ENCODE data around the gene MRPL40.
A peak's percentile ranks its signal among the peaks of the same experiment; 100 is the strongest.

The MRPL40 gene

GRCh38 chr22:19446603-19447329 lies 14.4 kb downstream of the MRPL40 start:
- peaks cover 34% of the 10 kb centered on the region for H3K36me3 ChIP-seq (replicated peaks)
- H3K27ac ChIP-seq: peak overlapping the region; percentile 64
- H3K27me3 ChIP-seq (replicated peaks): no peaks in the 10 kb centered on the region
- in situ Hi-C loops (cut with HindIII; ENCODE audit: low pct_ligation_motif_present, low sequenced_read_pairs): no loop called here
- TF ChIP-seq CTCF (IDR thresholded peaks at IDR 0.05; ENCODE audit: low read depth, low read length, missing control alignments): no peak
- H3K4me3 ChIP-seq (ENCODE audit: low read depth, low read length): peak overlapping the region; percentile 74
- DNase-seq: no peak

- H3K36me3 ChIP-seq (replicated peaks): peaks cover 41% of the 10 kb centered on the region
- TF ChIP-seq CTCF (IDR thresholded peaks at IDR 0.05; ENCODE audit: low read depth, low read length, missing control alignments): no peak
- H3K4me3 ChIP-seq (ENCODE audit: low read depth, low read length): peak within 1 kb of the TSS; percentile 74
- H3K27me3 ChIP-seq (replicated peaks): no peaks in the 10 kb centered on the region
- peak within 1 kb of the TSS; percentile 64 for H3K27ac ChIP-seq
- peak; percentile 92 for DNase-seq
- in situ Hi-C loops (cut with HindIII; ENCODE audit: low pct_ligation_motif_present, low sequenced_read_pairs): no loop called here
These were observed 15.2 kb downstream of the MRPL40 start, which contains the start of gene C22orf39 for GRCh38 chr22:19447330-19448075. Gene C22orf39, minus strand, starts transcription at chr22:19447711. Its CDS starts 23 bp downstream, at chr22:19447688.

DNA sequence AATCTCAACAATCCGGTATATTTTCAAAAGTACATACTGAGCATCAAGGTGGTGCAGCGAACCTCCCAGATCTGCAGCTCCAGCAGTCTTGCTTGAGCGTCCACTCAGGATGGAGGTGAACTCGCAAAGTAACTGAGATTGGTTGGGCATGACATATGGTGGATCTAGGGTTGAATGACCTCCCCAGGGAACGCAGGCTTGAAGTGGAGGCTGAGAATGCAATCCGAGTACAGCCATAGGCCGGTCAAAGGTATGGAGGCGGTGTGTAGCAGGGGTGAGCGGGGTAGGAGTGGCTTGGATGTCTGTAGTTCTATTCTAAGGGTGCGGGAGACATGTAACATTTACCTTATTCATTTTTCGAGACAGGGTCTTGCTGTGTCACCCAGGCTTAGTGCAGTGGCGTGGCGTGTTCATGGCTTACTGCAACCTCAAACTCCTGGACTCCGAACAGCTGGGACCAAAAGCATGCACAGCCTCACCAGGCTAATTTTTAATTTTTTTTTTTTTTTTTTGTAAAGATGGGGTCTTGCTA lies 15.8 kb downstream of the MRPL40 start:
- in situ Hi-C loops (cut with HindIII; ENCODE audit: low pct_ligation_motif_present, low sequenced_read_pairs): no loop called here
- DNase-seq: peak; percentile 51
- H3K36me3 ChIP-seq (replicated peaks): peaks cover 48% of the 10 kb centered on the region
- no peak for TF ChIP-seq CTCF (IDR thresholded peaks at IDR 0.05; ENCODE audit: low read depth, low read length, missing control alignments)
- peak overlapping the region; percentile 64 for H3K27ac ChIP-seq
- peak overlapping the region; percentile 74 for H3K4me3 ChIP-seq (ENCODE audit: low read depth, low read length)
- no peaks in the 10 kb centered on the region for H3K27me3 ChIP-seq (replicated peaks)

DNA sequence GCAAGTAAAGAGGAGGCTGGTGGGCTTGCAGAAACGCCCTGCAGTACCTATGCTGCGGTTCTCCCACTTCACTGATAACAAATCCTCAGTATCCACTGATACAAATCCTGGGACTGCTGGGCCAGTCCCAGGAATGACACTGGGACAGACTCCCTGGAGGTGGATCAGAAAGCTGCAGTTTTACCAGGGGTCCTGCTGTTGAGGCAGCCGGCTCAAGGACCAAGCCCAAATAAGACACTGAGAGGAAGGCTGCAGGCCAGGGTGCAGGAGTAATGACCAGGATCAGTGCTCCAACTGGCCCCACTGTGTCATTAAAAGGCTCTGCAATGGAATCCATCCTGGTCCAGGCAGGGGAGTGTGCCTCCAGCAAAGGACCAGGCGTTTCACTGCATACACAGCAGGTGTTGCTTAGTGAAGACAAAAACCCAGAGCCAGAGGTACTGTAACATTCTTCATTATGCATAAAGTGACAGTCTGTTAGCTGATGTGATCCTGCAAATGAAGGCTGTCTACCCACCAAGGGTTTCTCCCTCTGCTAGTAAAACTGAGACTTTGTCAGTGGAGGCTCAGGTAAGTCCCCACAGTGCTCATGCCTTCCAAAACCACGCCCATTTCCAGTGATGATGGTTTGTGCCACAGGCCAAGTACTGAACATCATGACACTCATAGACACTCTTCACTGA lies 16.5 kb downstream of the MRPL40 start:
- TF ChIP-seq CTCF (IDR thresholded peaks at IDR 0.05; ENCODE audit: low read depth, low read length, missing control alignments): no peak
- Histone ChIP-seq H3K27me3 (replicated peaks) (no peaks in the 10 kb centered on the region), H3K4me3 (ENCODE audit: low read depth, low read length) (no peak overlapping the region), H3K36me3 (replicated peaks) (peaks cover 49% of the 10 kb centered on the region), H3K27ac (no peak overlapping the region)
- DNase-seq: no peak
- in situ Hi-C loops (cut with HindIII; ENCODE audit: low pct_ligation_motif_present, low sequenced_read_pairs): no loop called here

DNA sequence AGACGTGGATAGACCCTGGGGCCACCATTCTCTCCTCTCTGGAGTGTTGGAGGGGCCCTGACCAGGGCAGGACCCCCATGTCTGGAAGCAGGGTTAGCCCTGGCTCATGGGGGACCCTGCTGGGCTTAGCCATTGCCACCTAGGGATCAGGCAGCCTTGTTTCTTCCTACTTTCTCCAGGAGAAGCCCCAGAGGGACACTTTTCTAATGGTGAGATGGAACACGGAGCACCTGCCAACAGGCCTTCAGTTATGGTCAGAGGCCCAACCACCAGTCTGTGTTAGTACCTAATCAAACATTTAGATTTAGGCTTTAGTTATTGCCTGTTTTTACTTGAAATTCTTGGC lies 17.1 kb downstream of the MRPL40 start:
- Histone ChIP-seq H3K27ac (no peak overlapping the region), H3K36me3 (replicated peaks) (peaks cover 49% of the 10 kb centered on the region), H3K27me3 (replicated peaks) (no peaks in the 10 kb centered on the region), H3K4me3 (ENCODE audit: low read depth, low read length) (no peak overlapping the region)
- DNase-seq: no peak
- no peak for TF ChIP-seq CTCF (IDR thresholded peaks at IDR 0.05; ENCODE audit: low read depth, low read length, missing control alignments)
- in situ Hi-C loops (cut with HindIII; ENCODE audit: low pct_ligation_motif_present, low sequenced_read_pairs): no loop called here
